A549 treated with AZD9567 at 1 μM for 4 hours (cell line): ENCODE data around the gene KCNA1. TPM values are rescaled to one million over a fixed set of nuclear protein-coding genes. Genes with fewer than 3 reads are reported as not detected.

Experiments
- total RNA-seq: library from RNA; stranded (reverse); fragments of 200-300 nt; extraction: Qiagen RNA extraction; gene quantifications from 5 replicates; pipeline ENCODE4 v1.2.3, GENCODE V29; 2022; ENCODE audit not compliant: insufficient read depth

The KCNA1 gene
- total RNA-seq: not detected in 5 replicates

DNA sequence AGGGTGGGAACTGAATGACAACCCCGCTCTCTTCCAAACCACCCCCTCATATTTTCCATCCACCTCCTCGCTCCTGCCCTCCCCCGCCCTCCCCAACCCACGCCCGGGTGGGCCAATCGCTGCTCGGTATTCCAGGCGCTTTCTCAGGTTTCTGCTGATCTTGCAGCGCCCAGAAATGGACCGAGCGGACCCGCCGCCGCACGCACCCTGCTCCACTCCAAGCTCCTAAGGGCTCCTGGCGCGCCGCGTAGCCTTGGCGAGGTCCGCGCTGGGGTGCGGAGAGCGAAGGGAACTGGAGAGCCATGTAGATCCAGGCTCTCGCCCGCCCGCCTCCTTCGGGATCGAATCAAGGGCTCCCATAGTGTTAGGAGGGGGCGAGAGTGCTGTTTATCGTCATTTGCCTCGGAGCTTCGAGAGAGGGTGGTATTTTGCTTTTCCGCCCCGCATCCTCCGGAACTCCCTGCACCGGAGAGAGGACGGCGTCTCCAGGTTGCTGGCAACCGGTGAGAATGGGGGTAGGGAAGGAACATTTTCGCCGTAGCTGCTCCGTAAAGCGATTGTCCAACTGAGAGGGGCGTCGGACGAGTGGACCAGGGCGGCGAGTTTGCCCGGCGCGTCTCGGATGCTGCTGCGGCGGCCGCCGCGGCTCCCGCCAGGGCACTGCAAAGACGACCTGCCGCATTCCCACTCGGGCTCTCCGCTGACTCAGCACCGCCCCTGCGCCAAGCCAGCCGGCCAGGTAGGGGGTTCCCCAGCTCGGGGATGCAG is at the start of gene KCNA1:
Gene KCNA1 (plus strand): TSS at position 172 of the 768 bp plus-strand sequence. CDS start 1,474 bp downstream, outside the sequence.

Other genes starting within 250 kb of the KCNA1 start
- not detected in 5 replicates for gene GALNT8, start 189.5 kb upstream of the KCNA1 start, total RNA-seq
- not detected in 5 replicates for gene KCNA5, start 134.0 kb downstream of the KCNA1 start, total RNA-seq